Tibial nerve (tissue), 4 donors: ENCODE data around the gene NAXE. TPM values are rescaled to one million over a fixed set of nuclear protein-coding genes. Genes with fewer than 3 reads are reported as not detected.
"Not testable (repeated sequence)": the region's sequence is repeated elsewhere in the genome, so short reads cannot be mapped to it uniquely, and the experiment has no call there.

Experiments
- DNase-seq, 2 donors: peaks; one replicate each; pipeline ENCODE4 v3.0.0-alpha.2; 2019; ENCODE audit warnings: low spot score in 2 of 2
- H3K27ac ChIP-seq, 4 donors: fragments of 200-600 bp; sonication (generic) in 3 of 4; one replicate each; pipeline ENCODE4 v1.5.1; 2017 to 2019; ENCODE audit warnings: mild to moderate bottlenecking in 1 of 4
- H3K27me3 ChIP-seq, 2 donors: fragments of 200-600 bp; sonication (generic) in 1 of 2; one replicate each; pipeline versions ENCODE4 v1.5.1 to v1.6.0; 2017 to 2019
- H3K36me3 ChIP-seq, 3 donors: fragments of 200-600 bp; sonication (generic); one replicate each; pipeline ENCODE4 v1.5.1; 2018 to 2019
- H3K4me1 ChIP-seq, 4 donors: fragments of 200-600 bp; sonication (generic) in 3 of 4; one replicate each; pipeline ENCODE4 v1.5.1; 2017 to 2019
- H3K4me3 ChIP-seq, 4 donors: fragments of 200-600 bp; sonication (generic) in 3 of 4; one replicate each; pipeline ENCODE4 v1.5.1; 2017 to 2019; ENCODE audit warnings: mild to moderate bottlenecking in 1 of 4, moderate library complexity in 1 of 4
- H3K9me3 ChIP-seq, 4 donors: fragments of 200-600 bp; sonication (generic) in 3 of 4; one replicate each; pipeline ENCODE4 v1.5.1; 2017 to 2019
- CTCF ChIP-seq, 5 experiments: fragments of 200-600 bp in 3 of 5; fragments of 450-650 bp in 2 of 5; sonication (generic) in 3 of 5; IDR thresholded peaks; one replicate each; pipeline ENCODE4 v1.5.1; 2016 to 2019; ENCODE audit warnings: antibody characterized with exemption in 5 of 5, mild to moderate bottlenecking in 3 of 5, moderate library complexity in 2 of 5
- EP300 ChIP-seq, 2 donors: sonication (generic); formaldehyde crosslinking; IDR thresholded peaks; one replicate each; pipeline ENCODE4 v1.6.1; 2017; ENCODE audit warnings: antibody characterized with exemption in 2 of 2, mild to moderate bottlenecking in 1 of 2
- POLR2A ChIP-seq, 2 donors: fragments of 450-650 bp; IDR thresholded peaks; one replicate each; pipeline ENCODE4 v1.6.1; 2017; ENCODE audit warnings: antibody characterized with exemption in 2 of 2, mild to moderate bottlenecking in 2 of 2, moderate library complexity in 2 of 2
- WGBS, 2 donors: methylation state at CpG; one replicate each; pipeline ENCODE4 v1.1.5; 2018; 5-methylcytosine and 5-hydroxymethylcytosine counted together
- total RNA-seq, 4 donors: library from RNA; depleted of rRNA; stranded (reverse); fragments of >200 nt; gene quantifications; one replicate each; pipeline ENCODE4 v1.1.0, GENCODE V29; 2016

The NAXE gene
- total RNA-seq, 4 donors from 2014 or later = 53.1 to 105 (median 82.7) TPM

GRCh38 chr1:156601892-156602291, 10.3 kb downstream of the NAXE start:
- peaks cover 0 to 23% (median 2%) of the 10 kb centered on the region in 3 donors for H3K36me3 ChIP-seq
- H3K27ac ChIP-seq = peak overlapping the region; percentile 52 to 85 (median 62)
- H3K4me1 ChIP-seq = peaks cover 0 to 29% (median 12%) of the 10 kb centered on the region in 4 donors
- peak overlapping the region; percentile 53 to 82 (median 58) for H3K4me3 ChIP-seq
- DNase-seq = no peak
- WGBS, 2 donors = 70 to 73% methylated on average over 12 of the region's 12 CpGs
- no peaks in the 10 kb centered on the region for H3K27me3 ChIP-seq
- TF ChIP-seq EP300 (IDR thresholded peaks at IDR 0.05) = no peak
- no peak for TF ChIP-seq POLR2A (IDR thresholded peaks at IDR 0.05)
- TF ChIP-seq CTCF (IDR thresholded peaks at IDR 0.05) = no peak
- H3K9me3 ChIP-seq = no peaks in the 10 kb centered on the region

GRCh38 chr1:156602557-156602993, 11.0 kb downstream of the NAXE start:
- no peak for DNase-seq
- H3K9me3 ChIP-seq = no peaks in the 10 kb centered on the region
- H3K36me3 ChIP-seq = peaks cover 0 to 16% (median 0%) of the 10 kb centered on the region in 3 donors
- no peaks in the 10 kb centered on the region for H3K27me3 ChIP-seq
- peaks cover 0 to 29% (median 12%) of the 10 kb centered on the region in 4 donors for H3K4me1 ChIP-seq
- 36 to 41% methylated on average over 10 of the region's 10 CpGs for WGBS, 2 donors
- TF ChIP-seq POLR2A (IDR thresholded peaks at IDR 0.05) = no peak
- no peak for TF ChIP-seq EP300 (IDR thresholded peaks at IDR 0.05)
- TF ChIP-seq CTCF (IDR thresholded peaks at IDR 0.05) = peak in 1 of 5 experiments; percentile 21
- no peak overlapping the region for H3K4me3 ChIP-seq
- H3K27ac ChIP-seq = no peak overlapping the region

GRCh38 chr1:156607344-156607743, 15.8 kb downstream of the NAXE start:
- peaks cover 0 to 15% of the 10 kb centered on the region in 2 donors for H3K27me3 ChIP-seq
- 85 to 86% methylated on average over 4 of the region's 4 CpGs for WGBS, 2 donors
- not testable (repeated sequence) for H3K4me1 ChIP-seq, H3K36me3 ChIP-seq, H3K4me3 ChIP-seq, H3K9me3 ChIP-seq, H3K27ac ChIP-seq, DNase-seq

- peak; percentile 50 to 87 (median 80) for TF ChIP-seq CTCF (IDR thresholded peaks at IDR 0.05)
- TF ChIP-seq EP300 (IDR thresholded peaks at IDR 0.05) = peak in 1 of 2 donors; percentile 47
- no peak for TF ChIP-seq POLR2A (IDR thresholded peaks at IDR 0.05)
- no peaks in the 10 kb centered on the region for H3K36me3 ChIP-seq
- no peak overlapping the region for H3K27ac ChIP-seq
- no peak overlapping the region for H3K4me3 ChIP-seq
- H3K9me3 ChIP-seq = no peaks in the 10 kb centered on the region
- peaks cover 0 to 5% (median 0%) of the 10 kb centered on the region in 4 donors for H3K4me1 ChIP-seq
- H3K27me3 ChIP-seq = peaks cover 0 to 17% of the 10 kb centered on the region in 2 donors
- 28 to 30% methylated on average over 7 of the region's 7 CpGs for WGBS, 2 donors
- peak in 1 of 2 donors; percentile 76 for DNase-seq
Measured at GRCh38 chr1:156608036-156608674, 16.6 kb downstream of the NAXE start.

- DNase-seq = no peak
- Histone ChIP-seq H3K36me3 (no peaks in the 10 kb centered on the region), H3K27ac (no peak overlapping the region), H3K4me3 (no peak overlapping the region), H3K9me3 (no peaks in the 10 kb centered on the region), H3K4me1 (peaks cover 0 to 5% (median 0%) of the 10 kb centered on the region in 4 donors), H3K27me3 (peaks cover 0 to 18% of the 10 kb centered on the region in 2 donors)
- TF ChIP-seq EP300 (IDR thresholded peaks at IDR 0.05) (no peak), CTCF (IDR thresholded peaks at IDR 0.05) (peak in 4 of 5 experiments; percentile 14 to 41 (median 25)), POLR2A (IDR thresholded peaks at IDR 0.05) (no peak)
- WGBS, 2 donors = 40 to 41% methylated on average over 6 of the region's 6 CpGs
Measured at GRCh38 chr1:156608981-156609380, 17.4 kb downstream of the NAXE start.

GRCh38 chr1:156610072-156610471, 18.5 kb downstream of the NAXE start:
- 85 to 87% methylated on average over 9 of the region's 9 CpGs for WGBS, 2 donors
- H3K27ac ChIP-seq, H3K4me1 ChIP-seq, DNase-seq, H3K36me3 ChIP-seq, H3K9me3 ChIP-seq, H3K4me3 ChIP-seq: not testable (repeated sequence)
- peaks cover 0 to 20% of the 10 kb centered on the region in 2 donors for H3K27me3 ChIP-seq
